GM23338 (cell line): ENCODE measurements around the gene MS4A4A. TPM values are rescaled to one million over a fixed set of nuclear protein-coding genes. Genes with fewer than 3 reads are reported as not detected.

Source experiments
- ATAC-seq: fragments of 200-7000 bp; cut with Tn5 transposase; 3 replicates; pipeline ENCODE4 v1.9.1; 2020
- DNase-seq: peaks from one replicate; pipeline ENCODE4 v3.0.0-alpha.2; 2015; ENCODE audit warnings: low spot score
- H2AFZ ChIP-seq: fragments of 200-600 bp; sonication (generic); 2 replicates; pipeline ENCODE4 v1.8.0; 2016; ENCODE audit warnings: antibody characterized with exemption, mild to moderate bottlenecking, moderate library complexity
- H3F3A ChIP-seq: fragments of 200-600 bp; sonication (generic); replicated peaks from 2 replicates; pipeline ENCODE4 v1.8.0; 2017; ENCODE audit warnings: antibody characterized with exemption, mixed run types, low read depth
- H3K27ac ChIP-seq: fragments of 200-600 bp; sonication (generic); 2 replicates; pipeline ENCODE4 v1.6.1; 2016; ENCODE audit warnings: low read depth
- H3K27me3 ChIP-seq: fragments of 200-600 bp; sonication (generic); 2 replicates; pipeline ENCODE4 v1.8.0; 2016; ENCODE audit warnings: mild to moderate bottlenecking, mixed run types, moderate library complexity; ENCODE audit not compliant: insufficient read depth
- H3K36me3 ChIP-seq: fragments of 200-600 bp; sonication (generic); 2 replicates; pipeline ENCODE4 v1.8.0; 2016; ENCODE audit warnings: mild to moderate bottlenecking; ENCODE audit not compliant: insufficient read depth
- H3K4me1 ChIP-seq: fragments of 200-600 bp; sonication (generic); 2 replicates; pipeline ENCODE4 v1.8.0; 2016; ENCODE audit warnings: mild to moderate bottlenecking, moderate library complexity; ENCODE audit not compliant: insufficient read depth
- H3K4me2 ChIP-seq: fragments of 200-600 bp; sonication (generic); 2 replicates; pipeline ENCODE4 v1.7.1; 2017; ENCODE audit warnings: mixed run types
- H3K4me3 ChIP-seq: fragments of 200-600 bp; sonication (generic); 2 replicates; pipeline ENCODE4 v1.6.1; 2016; ENCODE audit warnings: mixed run types
- H3K79me2 ChIP-seq: fragments of 200-600 bp; sonication (generic); replicated peaks from 2 replicates; pipeline ENCODE4 v1.8.0; 2017; ENCODE audit warnings: mild to moderate bottlenecking; ENCODE audit not compliant: insufficient read depth
- H3K9me2 ChIP-seq: fragments of 200-600 bp; sonication (generic); 2 replicates; pipeline ENCODE4 v1.8.0; 2017; ENCODE audit not compliant: insufficient read depth
- H4K20me1 ChIP-seq: fragments of 200-600 bp; sonication (generic); replicated peaks from 2 replicates; pipeline ENCODE4 v1.8.0; 2017; ENCODE audit warnings: mild to moderate bottlenecking; ENCODE audit not compliant: insufficient read depth
- H3K27ac Mint-ChIP-seq: 2 replicates; pipeline ENCODE4 v1.8.0; 2020; ENCODE audit warnings: inconsistent platforms, mild to moderate bottlenecking, moderate library complexity, mixed read lengths
- H3K27me3 Mint-ChIP-seq: 3 replicates; pipeline ENCODE4 v1.8.0; 2022; ENCODE audit warnings: low read depth, mild to moderate bottlenecking, moderate library complexity, mixed read lengths, inconsistent platforms; ENCODE audit not compliant: insufficient read depth, poor library complexity
- H3K36me3 Mint-ChIP-seq: 3 replicates; pipeline ENCODE4 v1.8.0; 2021; ENCODE audit warnings: low read depth, mild to moderate bottlenecking, inconsistent platforms, moderate library complexity, mixed read lengths
- H3K4me1 Mint-ChIP-seq: 3 replicates; pipeline ENCODE4 v1.8.0; 2020; ENCODE audit warnings: mild to moderate bottlenecking, inconsistent platforms, mixed read lengths
- H3K4me3 Mint-ChIP-seq: 3 replicates; pipeline ENCODE4 v1.8.0; 2021; ENCODE audit warnings: moderate library complexity, mild to moderate bottlenecking, inconsistent platforms, mixed read lengths
- H3K9me3 Mint-ChIP-seq: 3 replicates; pipeline ENCODE4 v1.8.0; 2020; ENCODE audit warnings: moderate library complexity, mild to moderate bottlenecking, inconsistent platforms, mixed read lengths
- CREB1 ChIP-seq: fragments of 250-450 bp; sonication (Bioruptor Pico); IDR thresholded peaks from 2 replicates; pipeline ENCODE4 v1.5.0; 2020; ENCODE audit warnings: low read depth, mild to moderate bottlenecking, moderate library complexity
- EZH2 ChIP-seq: fragments of 200-600 bp; sonication (generic); IDR thresholded peaks from one replicate; pipeline ENCODE4 v1.8.0; 2017; ENCODE audit warnings: antibody characterized with exemption, mild to moderate bottlenecking, low read depth; ENCODE audit not compliant: unreplicated experiment
- JUNB ChIP-seq: IDR thresholded peaks from one replicate; pipeline ENCODE4 v1.6.1; 2016; ENCODE audit warnings: antibody characterized with exemption; ENCODE audit not compliant: unreplicated experiment
- POLR2AphosphoS5 ChIP-seq: IDR thresholded peaks from 2 replicates; pipeline ENCODE4 v1.6.1; 2016; ENCODE audit warnings: antibody characterized with exemption, low read depth
- polyA plus RNA-seq: library from polyadenylated mRNA; unstranded; fragments of >200 nt; fragmentation: Nextera tagmentation; extraction: Ambion mirVana; gene quantifications from 2 replicates; pipeline ENCODE4 v1.2.1, GENCODE V29; 2016
- total RNA-seq: library from RNA; depleted of rRNA; stranded (reverse); fragments of >200 nt; shearing (Covaris generic); gene quantifications from 2 replicates; pipeline ENCODE4 v1.2.3, GENCODE V29; 2014
- TF ChIP-seq, protein P1 (sequence below), 2 experiments: fragments of 200-600 bp in 1 of 2; sonication (generic) in 1 of 2; conservative IDR thresholded peaks; 2 replicates each; pipeline versions ENCODE4 v1.5.1 to v1.6.1; 2016 to 2017; ENCODE audit warnings: antibody characterized with exemption in 2 of 2, low read depth in 2 of 2, mild to moderate bottlenecking in 2 of 2, moderate library complexity in 1 of 2
- TF ChIP-seq, protein P2 (sequence below): fragments of 250-450 bp; sonication (Bioruptor Pico); IDR thresholded peaks from 2 replicates; pipeline ENCODE4 v1.5.0; 2020; ENCODE audit warnings: mild to moderate bottlenecking, moderate library complexity
- TF ChIP-seq, protein P3 (sequence below): IDR thresholded peaks from 2 replicates; pipeline ENCODE4 v1.6.1; 2016; ENCODE audit warnings: antibody characterized with exemption

The MS4A4A gene
- total and polyA plus RNA-seq, 2 experiments from 2014 or later = not detected

DNA sequence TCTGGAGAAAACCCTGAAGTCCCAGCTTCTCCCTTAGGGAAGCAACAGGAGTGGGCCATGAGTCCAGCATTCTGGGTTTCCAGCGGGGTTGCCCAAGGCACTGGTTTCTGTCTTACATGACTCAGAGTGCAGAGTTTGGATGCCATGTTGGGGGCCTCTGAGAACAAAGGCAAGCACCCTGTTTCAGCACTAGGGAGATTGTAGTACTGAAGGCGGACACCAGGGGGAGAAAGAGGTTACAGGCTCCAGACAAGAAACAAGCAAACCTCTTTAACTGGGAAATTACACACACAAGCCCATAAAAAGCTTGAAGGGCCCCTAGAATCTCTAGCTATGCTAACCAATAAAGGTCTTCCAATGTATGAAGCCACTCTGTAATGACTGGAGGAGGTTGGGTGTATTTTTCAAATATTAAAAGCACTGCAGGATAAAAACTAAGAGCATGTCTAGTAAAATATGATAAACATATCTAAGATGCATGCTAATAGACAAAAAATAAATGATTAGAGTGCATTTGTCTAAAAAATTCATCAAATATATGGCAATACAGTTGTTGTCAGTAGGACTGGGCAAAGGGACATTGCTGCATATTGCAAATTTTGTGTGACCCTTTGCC is 53.6 kb downstream of the MS4A4A start:
- Mint-ChIP-seq H3K27ac (no peak overlapping the region; the same call in 1 of the 2 replicates), H3K36me3 (peaks cover 15% of the 10 kb centered on the region; the same call in 2 of the 3 replicates), H3K27me3 (peaks cover 6% of the 10 kb centered on the region), H3K4me3 (no peak overlapping the region), H3K9me3 (peaks cover 22% of the 10 kb centered on the region), H3K4me1 (peaks cover 9% of the 10 kb centered on the region; the same call in 2 of the 3 replicates)
- H3K79me2 ChIP-seq = no peaks in the 10 kb centered on the region
- no peak overlapping the region for H3K27ac ChIP-seq
- H3K9me2 ChIP-seq = 0 out of 2 replicates have a peak, but pooled peaks cover 9% of the 10 kb centered on the region
- H3K4me3 ChIP-seq = no peak overlapping the region
- H3K4me2 ChIP-seq = no peak overlapping the region
- no peaks in the 10 kb centered on the region for H4K20me1 ChIP-seq
- H2AFZ ChIP-seq = peak overlapping the region; percentile 96
- no peaks in the 10 kb centered on the region for H3K4me1 ChIP-seq
- no peak for TF ChIP-seq JUNB
- TF ChIP-seq, protein P1, sequence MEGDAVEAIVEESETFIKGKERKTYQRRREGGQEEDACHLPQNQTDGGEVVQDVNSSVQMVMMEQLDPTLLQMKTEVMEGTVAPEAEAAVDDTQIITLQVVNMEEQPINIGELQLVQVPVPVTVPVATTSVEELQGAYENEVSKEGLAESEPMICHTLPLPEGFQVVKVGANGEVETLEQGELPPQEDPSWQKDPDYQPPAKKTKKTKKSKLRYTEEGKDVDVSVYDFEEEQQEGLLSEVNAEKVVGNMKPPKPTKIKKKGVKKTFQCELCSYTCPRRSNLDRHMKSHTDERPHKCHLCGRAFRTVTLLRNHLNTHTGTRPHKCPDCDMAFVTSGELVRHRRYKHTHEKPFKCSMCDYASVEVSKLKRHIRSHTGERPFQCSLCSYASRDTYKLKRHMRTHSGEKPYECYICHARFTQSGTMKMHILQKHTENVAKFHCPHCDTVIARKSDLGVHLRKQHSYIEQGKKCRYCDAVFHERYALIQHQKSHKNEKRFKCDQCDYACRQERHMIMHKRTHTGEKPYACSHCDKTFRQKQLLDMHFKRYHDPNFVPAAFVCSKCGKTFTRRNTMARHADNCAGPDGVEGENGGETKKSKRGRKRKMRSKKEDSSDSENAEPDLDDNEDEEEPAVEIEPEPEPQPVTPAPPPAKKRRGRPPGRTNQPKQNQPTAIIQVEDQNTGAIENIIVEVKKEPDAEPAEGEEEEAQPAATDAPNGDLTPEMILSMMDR (conservative IDR thresholded peaks at IDR 0.05; ENCODE audit: low read depth in 2 of 2) = peak; percentile 69
- TF ChIP-seq EZH2 = no peak
- H3K36me3 ChIP-seq = no peaks in the 10 kb centered on the region
- no peaks in the 10 kb centered on the region for H3K27me3 ChIP-seq
- DNase-seq (peak; percentile 84), ATAC-seq (peak; percentile 85)
- no peaks in the 10 kb centered on the region for H3F3A ChIP-seq

DNA sequence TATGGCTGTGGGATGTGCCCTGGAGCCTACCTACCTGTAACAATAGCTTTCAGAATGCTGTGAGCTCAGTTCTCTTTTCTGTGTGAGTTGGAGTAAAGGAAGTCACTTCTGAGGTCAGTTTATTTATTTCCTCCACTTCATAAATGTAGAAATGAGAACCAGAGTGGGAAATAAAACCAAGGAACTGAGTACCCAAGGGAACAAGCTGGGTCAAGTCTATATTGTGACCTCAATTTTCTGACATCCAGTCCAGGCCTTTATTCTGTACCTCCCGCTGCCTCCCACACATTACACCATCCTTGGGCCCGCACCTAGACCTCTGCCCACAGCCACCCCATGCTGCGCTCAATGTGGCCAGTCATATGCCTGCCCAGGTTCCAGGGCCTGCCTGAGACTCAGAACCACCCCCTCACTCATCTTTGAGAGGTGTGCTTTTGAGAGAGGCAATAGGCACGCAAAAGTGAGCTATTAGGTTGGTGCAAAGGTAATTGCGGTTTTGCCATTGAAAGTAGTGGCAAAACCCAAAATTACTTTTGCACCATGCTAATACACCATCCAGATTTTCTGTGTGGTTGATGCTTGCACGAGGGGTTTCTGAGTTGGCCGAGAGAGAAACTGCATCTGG is 56.4 kb downstream of the MS4A4A start:
- Mint-ChIP-seq H3K9me3 (peaks cover 4% of the 10 kb centered on the region; the same call in 2 of the 3 replicates), H3K27me3 (peaks cover 4% of the 10 kb centered on the region), H3K4me3 (no peak overlapping the region), H3K4me1 (peaks cover 9% of the 10 kb centered on the region; the same call in 2 of the 3 replicates), H3K27ac (no peak overlapping the region), H3K36me3 (0 out of 3 replicates have a peak, but pooled peaks cover 3% of the 10 kb centered on the region)
- Histone ChIP-seq H3K27ac (no peak overlapping the region), H3F3A (no peaks in the 10 kb centered on the region), H4K20me1 (no peaks in the 10 kb centered on the region), H3K4me1 (no peaks in the 10 kb centered on the region), H3K79me2 (no peaks in the 10 kb centered on the region), H3K4me3 (no peak overlapping the region), H3K4me2 (no peak overlapping the region), H3K36me3 (no peaks in the 10 kb centered on the region), H3K27me3 (no peaks in the 10 kb centered on the region), H2AFZ (no peak overlapping the region), H3K9me2 (0 out of 2 replicates have a peak, but pooled peaks cover 9% of the 10 kb centered on the region)
- ATAC-seq = no peak
- no peak for DNase-seq
- TF ChIP-seq EZH2 = no peak
- no peak for TF ChIP-seq JUNB
- TF ChIP-seq, protein P1 (conservative IDR thresholded peaks at IDR 0.05; ENCODE audit: low read depth in 2 of 2) = no peak
- TF ChIP-seq, protein P2, sequence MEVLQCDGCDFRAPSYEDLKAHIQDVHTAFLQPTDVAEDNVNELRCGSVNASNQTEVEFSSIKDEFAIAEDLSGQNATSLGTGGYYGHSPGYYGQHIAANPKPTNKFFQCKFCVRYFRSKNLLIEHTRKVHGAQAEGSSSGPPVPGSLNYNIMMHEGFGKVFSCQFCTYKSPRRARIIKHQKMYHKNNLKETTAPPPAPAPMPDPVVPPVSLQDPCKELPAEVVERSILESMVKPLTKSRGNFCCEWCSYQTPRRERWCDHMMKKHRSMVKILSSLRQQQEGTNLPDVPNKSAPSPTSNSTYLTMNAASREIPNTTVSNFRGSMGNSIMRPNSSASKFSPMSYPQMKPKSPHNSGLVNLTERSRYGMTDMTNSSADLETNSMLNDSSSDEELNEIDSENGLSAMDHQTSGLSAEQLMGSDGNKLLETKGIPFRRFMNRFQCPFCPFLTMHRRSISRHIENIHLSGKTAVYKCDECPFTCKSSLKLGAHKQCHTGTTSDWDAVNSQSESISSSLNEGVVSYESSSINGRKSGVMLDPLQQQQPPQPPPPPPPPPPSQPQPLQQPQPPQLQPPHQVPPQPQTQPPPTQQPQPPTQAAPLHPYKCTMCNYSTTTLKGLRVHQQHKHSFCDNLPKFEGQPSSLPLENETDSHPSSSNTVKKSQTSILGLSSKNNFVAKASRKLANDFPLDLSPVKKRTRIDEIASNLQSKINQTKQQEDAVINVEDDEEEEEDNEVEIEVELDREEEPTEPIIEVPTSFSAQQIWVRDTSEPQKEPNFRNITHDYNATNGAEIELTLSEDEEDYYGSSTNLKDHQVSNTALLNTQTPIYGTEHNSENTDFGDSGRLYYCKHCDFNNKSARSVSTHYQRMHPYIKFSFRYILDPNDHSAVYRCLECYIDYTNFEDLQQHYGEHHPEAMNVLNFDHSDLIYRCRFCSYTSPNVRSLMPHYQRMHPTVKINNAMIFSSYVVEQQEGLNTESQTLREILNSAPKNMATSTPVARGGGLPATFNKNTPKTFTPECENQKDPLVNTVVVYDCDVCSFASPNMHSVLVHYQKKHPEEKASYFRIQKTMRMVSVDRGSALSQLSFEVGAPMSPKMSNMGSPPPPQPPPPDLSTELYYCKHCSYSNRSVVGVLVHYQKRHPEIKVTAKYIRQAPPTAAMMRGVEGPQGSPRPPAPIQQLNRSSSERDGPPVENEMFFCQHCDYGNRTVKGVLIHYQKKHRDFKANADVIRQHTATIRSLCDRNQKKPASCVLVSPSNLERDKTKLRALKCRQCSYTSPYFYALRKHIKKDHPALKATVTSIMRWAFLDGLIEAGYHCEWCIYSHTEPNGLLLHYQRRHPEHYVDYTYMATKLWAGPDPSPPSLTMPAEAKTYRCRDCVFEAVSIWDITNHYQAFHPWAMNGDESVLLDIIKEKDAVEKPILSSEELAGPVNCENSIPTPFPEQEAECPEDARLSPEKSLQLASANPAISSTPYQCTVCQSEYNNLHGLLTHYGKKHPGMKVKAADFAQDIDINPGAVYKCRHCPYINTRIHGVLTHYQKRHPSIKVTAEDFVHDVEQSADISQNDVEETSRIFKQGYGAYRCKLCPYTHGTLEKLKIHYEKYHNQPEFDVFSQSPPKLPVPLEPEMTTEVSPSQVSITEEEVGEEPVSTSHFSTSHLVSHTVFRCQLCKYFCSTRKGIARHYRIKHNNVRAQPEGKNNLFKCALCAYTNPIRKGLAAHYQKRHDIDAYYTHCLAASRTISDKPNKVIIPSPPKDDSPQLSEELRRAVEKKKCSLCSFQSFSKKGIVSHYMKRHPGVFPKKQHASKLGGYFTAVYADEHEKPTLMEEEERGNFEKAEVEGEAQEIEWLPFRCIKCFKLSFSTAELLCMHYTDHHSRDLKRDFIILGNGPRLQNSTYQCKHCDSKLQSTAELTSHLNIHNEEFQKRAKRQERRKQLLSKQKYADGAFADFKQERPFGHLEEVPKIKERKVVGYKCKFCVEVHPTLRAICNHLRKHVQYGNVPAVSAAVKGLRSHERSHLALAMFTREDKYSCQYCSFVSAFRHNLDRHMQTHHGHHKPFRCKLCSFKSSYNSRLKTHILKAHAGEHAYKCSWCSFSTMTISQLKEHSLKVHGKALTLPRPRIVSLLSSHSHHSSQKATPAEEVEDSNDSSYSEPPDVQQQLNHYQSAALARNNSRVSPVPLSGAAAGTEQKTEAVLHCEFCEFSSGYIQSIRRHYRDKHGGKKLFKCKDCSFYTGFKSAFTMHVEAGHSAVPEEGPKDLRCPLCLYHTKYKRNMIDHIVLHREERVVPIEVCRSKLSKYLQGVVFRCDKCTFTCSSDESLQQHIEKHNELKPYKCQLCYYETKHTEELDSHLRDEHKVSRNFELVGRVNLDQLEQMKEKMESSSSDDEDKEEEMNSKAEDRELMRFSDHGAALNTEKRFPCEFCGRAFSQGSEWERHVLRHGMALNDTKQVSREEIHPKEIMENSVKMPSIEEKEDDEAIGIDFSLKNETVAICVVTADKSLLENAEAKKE (CRISPR knock-in tag) = no peak
- TF ChIP-seq POLR2AphosphoS5 = no peak
- TF ChIP-seq, protein P3, sequence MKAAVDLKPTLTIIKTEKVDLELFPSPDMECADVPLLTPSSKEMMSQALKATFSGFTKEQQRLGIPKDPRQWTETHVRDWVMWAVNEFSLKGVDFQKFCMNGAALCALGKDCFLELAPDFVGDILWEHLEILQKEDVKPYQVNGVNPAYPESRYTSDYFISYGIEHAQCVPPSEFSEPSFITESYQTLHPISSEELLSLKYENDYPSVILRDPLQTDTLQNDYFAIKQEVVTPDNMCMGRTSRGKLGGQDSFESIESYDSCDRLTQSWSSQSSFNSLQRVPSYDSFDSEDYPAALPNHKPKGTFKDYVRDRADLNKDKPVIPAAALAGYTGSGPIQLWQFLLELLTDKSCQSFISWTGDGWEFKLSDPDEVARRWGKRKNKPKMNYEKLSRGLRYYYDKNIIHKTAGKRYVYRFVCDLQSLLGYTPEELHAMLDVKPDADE = no peak
- TF ChIP-seq CREB1 (CRISPR knock-in tag) = no peak
